Naive thymus-derived CD8-positive, alpha-beta T cell (primary cell): ENCODE data around the gene LYZL6. TPM values are rescaled to one million over a fixed set of nuclear protein-coding genes. Genes with fewer than 3 reads are reported as not detected.
"Not testable (repeated sequence)": the region's sequence is repeated elsewhere in the genome, so short reads cannot be mapped to it uniquely, and the experiment has no call there.

ENCODE experiments used
- ATAC-seq, 2 donors: fragments of 150-1000 bp; cut with Tn5 transposase in 1 of 2; sonication (Bioruptor Pico), chemical (Tn5 transposase) in 1 of 2; 1 replicate in 1 of 2; 2 replicates in 1 of 2; pipeline ENCODE4 v1.10.0; 2021; ENCODE audit warnings: mild to moderate bottlenecking in 2 of 2, moderate library complexity in 2 of 2
- POLR2A ChIA-PET: fragments of 350-600 bp; sonication (Branson Sonifier 250); formaldehyde crosslinking; loops from one replicate; lab custom pipeline; 2021; ENCODE audit warnings: antibody characterized with exemption; lab: Charles Lee
- DNase-seq, 10 donors: peaks; one replicate each; pipeline versions ENCODE4 v3.0.0 to v3.0.0-alpha.2; 2020 to 2022
- H3K27ac Mint-ChIP-seq, 10 donors: one replicate each; pipeline ENCODE4 v1.8.0; 2020 to 2022; ENCODE audit warnings: mild to moderate bottlenecking in 10 of 10, mixed read lengths in 10 of 10, moderate library complexity in 4 of 10, inconsistent platforms in 1 of 10
- H3K27me3 Mint-ChIP-seq, 5 donors: one replicate each; pipeline ENCODE4 v1.8.0; 2021 to 2022; ENCODE audit warnings: mixed read lengths in 5 of 5
- H3K36me3 Mint-ChIP-seq, 3 donors: one replicate each; pipeline ENCODE4 v1.8.0; 2020 to 2022; ENCODE audit warnings: mixed read lengths in 3 of 3, mild to moderate bottlenecking in 2 of 3, inconsistent platforms in 1 of 3
- H3K4me1 Mint-ChIP-seq, 4 donors: one replicate each; pipeline ENCODE4 v1.8.0; 2021 to 2022; ENCODE audit warnings: mixed read lengths in 4 of 4
- H3K4me3 Mint-ChIP-seq, 10 donors: one replicate each; pipeline ENCODE4 v1.8.0; 2020 to 2022; ENCODE audit warnings: mild to moderate bottlenecking in 10 of 10, mixed read lengths in 10 of 10, moderate library complexity in 6 of 10, inconsistent platforms in 1 of 10
- H3K9me3 Mint-ChIP-seq, 9 donors: one replicate each; pipeline ENCODE4 v1.8.0; 2020 to 2022; ENCODE audit warnings: mixed read lengths in 9 of 9, mild to moderate bottlenecking in 3 of 9, inconsistent platforms in 1 of 9, moderate library complexity in 1 of 9
- polyA plus RNA-seq, 3 donors: library from polyadenylated mRNA; unstranded; fragments of 300-500 nt; fragmentation: Illumina TruSeq; gene quantifications; one replicate each; pipeline ENCODE4 v1.2.3, GENCODE V29; 2021
- total RNA-seq, 8 experiments: library from RNA in 2 of 8; stranded (reverse) in 2 of 8; gene quantifications; one replicate each; pipeline ENCODE4 v1.2.3 and lab custom pipeline; 2021 to 2026

LYZL6 gene
- total and polyA plus RNA-seq, 5 experiments from 2014 or later: not detected

DNA sequence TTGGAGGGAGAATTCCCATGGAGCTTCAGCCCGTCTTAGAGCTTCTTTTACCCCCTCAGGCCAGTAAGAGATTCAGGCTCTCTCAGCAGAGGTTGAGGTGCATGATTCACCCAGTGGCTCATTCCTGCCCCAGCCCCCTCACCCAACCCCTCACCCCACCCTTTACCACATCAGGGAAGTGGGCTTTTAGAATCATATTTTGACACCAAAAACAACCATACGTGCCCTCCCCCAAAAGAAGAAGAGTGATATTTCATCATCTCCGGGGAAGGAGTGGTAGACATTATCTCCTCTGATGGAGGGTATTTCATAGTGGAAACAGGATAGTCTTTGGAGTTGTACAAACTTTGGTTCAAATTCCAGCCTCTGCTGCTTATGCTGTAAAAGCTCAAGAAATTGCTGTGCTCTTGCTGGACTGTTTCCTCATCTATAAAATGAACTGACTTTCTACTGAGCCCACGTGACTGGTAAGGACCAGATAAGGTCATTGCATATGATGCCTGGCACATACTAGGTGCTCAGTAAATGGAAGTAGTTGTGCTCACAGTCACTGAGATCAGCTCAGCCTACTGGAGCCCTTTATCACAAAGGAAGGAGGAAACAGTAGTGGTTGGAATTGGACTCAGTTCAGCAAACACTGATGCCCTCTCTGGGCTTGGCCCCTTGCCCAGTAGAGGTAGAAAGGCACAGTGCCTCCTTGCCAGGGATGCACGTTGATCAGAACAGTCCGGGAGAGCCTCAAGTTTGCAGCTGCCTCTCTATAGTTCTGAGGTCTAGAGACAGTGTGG is 45.0 kb downstream of the LYZL6 start:
- POLR2A ChIA-PET: interaction anchor here (0.8 to 2.3 kb wide), 4 partner anchors 19 to 32 kb away, joined by 3 to 15 read pairs (median 4); partner anchors contain the start of genes CCL5 and RDM1
- DNase-seq (peak in 3 of 10 donors; percentile 7 to 39 (median 11)), ATAC-seq (peak; percentile 54 to 57)
- Mint-ChIP-seq H3K4me3 (peak overlapping the region in 8 of 10 donors; percentile 30 to 71 (median 50)), H3K27ac (peak overlapping the region in 7 of 10 donors; percentile 23 to 92 (median 74)), H3K36me3 (no peaks in the 10 kb centered on the region), H3K27me3 (peaks cover 0 to 8% (median 0%) of the 10 kb centered on the region in 5 donors), H3K4me1 (peaks cover 20 to 80% (median 58%) of the 10 kb centered on the region in 4 donors), H3K9me3 (no peaks in the 10 kb centered on the region)

DNA sequence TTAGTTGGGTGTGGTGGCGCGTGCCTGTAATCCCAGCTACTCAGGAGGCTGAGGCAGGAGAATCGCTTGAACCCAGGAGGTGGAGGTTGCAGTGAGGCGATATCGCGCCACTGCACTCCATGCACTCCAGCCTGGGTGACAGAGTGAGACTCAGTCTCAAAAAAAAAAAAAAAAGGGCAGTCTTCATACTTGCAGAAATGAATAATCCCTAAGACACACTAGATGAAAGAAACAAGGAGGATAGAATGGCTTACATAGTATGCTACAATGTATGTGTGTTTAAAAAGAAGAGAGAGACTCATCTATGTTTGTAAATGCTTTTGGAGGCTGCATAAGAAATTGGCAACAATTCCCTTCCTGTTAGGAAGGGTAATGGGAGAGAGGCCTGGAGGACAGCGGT is 45.7 kb downstream of the LYZL6 start:
- peak overlapping the region in 6 of 10 donors; percentile 3 to 92 (median 48) for H3K27ac Mint-ChIP-seq
- H3K36me3 Mint-ChIP-seq, H3K27me3 Mint-ChIP-seq, ATAC-seq, DNase-seq, H3K9me3 Mint-ChIP-seq: not testable (repeated sequence)
- POLR2A ChIA-PET: interaction anchor here (0.8 to 2.3 kb wide), 3 partner anchors 18 to 33 kb away, joined by 3 to 15 read pairs (median 4); partner anchors contain the start of genes CCL5 and RDM1
- peaks cover 22 to 79% (median 61%) of the 10 kb centered on the region in 4 donors for H3K4me1 Mint-ChIP-seq
- peak overlapping the region in 8 of 10 donors; percentile 33 to 71 (median 55) for H3K4me3 Mint-ChIP-seq

DNA sequence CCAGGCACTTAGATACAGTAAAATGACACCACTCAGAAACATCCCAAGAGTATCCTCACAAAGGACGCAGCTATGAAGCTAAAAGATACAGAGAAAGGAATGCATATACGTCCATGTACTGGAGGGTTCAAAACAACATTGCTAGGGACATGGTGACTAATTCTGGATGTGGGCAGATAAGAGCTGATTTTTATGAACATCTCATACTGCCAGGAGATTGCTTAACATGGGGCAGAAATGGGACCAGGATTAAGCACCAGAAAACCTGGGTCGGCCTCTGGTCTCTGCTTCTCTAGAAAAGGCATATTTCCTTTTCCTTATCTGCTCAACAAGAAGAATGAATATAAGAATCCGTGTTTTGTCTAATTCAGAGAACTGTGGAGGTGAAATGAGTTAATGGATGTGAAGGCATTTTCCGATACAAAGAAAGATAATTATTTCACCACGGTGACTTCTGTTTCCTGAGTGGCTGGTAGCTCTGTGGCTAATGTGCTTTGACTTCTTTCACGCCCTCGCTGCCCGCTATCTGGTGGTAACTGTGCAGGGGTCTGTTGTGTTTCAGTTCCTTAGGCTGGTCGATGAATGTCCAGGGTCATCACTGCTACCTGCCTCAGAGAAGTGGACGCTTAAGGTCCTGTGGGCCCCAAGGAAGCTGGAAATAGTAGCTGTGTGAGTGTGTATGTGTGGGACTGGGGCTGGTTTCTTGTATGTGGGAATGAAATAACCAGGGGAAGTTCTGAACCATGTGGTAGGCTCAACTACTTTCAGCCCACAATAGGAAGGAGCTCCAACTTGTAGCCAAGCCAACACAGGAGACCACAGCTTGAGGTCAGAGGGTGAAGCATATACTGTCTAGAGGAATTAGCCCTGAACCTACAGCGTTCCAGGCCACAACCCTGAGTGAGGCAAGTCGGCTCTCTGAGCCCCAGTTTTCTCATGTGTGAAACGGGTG is 47.6 kb downstream of the LYZL6 start:
- Mint-ChIP-seq H3K36me3 (no peaks in the 10 kb centered on the region), H3K9me3 (no peaks in the 10 kb centered on the region), H3K4me1 (peaks cover 28 to 86% (median 71%) of the 10 kb centered on the region in 4 donors), H3K27ac (peak overlapping the region in 7 of 10 donors; percentile 47 to 92 (median 68)), H3K27me3 (peaks cover 0 to 8% (median 0%) of the 10 kb centered on the region in 5 donors), H3K4me3 (peak overlapping the region in 3 of 10 donors; percentile 50 to 83 (median 75))
- ATAC-seq: peak; percentile 23 to 37
- DNase-seq: peak in 1 of 10 donors; percentile 11
- POLR2A ChIA-PET: interaction anchor here (0.8 to 0.9 kb wide), 2 partner anchors 15 to 19 kb away, joined by 3 read pairs; partner anchors contain the start of gene CCL5

DNA sequence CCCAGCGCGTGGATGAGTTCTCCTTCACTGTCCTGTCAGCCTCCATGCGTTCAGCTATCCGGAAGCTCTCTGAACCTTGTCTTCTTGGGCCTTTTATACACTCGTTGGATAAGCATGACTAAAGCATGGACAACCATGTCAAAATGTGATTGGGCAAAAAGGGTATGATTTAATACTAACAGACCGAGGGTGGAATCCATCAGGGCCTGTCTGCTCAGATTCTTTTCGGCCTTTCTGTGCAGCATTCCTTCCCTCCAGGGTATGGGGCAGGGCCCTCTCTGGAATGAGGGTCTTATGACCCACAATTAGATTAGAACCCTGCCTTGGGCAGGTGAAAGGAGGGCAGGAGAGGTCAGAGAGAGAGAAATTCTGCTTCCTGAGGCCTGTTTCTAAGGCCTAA is 49.3 kb downstream of the LYZL6 start:
- Mint-ChIP-seq H3K27me3 (peaks cover 0 to 2% (median 0%) of the 10 kb centered on the region in 5 donors), H3K4me3 (no peak overlapping the region), H3K4me1 (peaks cover 22 to 85% (median 67%) of the 10 kb centered on the region in 4 donors), H3K9me3 (no peaks in the 10 kb centered on the region), H3K36me3 (no peaks in the 10 kb centered on the region), H3K27ac (peak overlapping the region in 3 of 10 donors; percentile 28 to 53 (median 49))
- DNase-seq (no peak), ATAC-seq (no peak)
- POLR2A ChIA-PET: interaction anchor here (0.7 to 1.0 kb wide), 2 partner anchors 14 to 19 kb away, joined by 4 to 8 read pairs; partner anchors contain the start of gene CCL5

DNA sequence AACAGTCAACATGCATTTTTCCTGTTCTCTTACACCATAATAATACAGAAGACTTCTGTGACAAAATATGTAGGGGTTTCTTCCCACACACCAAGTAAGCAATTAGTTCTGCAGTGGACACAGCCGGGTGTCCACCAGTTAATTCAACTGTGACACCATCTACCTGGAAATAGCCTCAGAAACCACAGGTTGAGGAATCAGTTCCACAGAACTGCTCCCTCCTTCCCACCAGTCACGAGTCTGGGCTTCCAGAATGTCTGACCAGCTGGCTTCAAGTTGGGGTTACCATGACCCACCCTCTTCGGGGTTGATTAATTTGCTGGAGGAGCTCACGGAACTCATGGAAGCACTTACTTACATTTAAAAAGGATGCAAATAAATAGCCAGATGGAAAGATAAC is 49.8 kb downstream of the LYZL6 start:
- DNase-seq: no peak

DNA sequence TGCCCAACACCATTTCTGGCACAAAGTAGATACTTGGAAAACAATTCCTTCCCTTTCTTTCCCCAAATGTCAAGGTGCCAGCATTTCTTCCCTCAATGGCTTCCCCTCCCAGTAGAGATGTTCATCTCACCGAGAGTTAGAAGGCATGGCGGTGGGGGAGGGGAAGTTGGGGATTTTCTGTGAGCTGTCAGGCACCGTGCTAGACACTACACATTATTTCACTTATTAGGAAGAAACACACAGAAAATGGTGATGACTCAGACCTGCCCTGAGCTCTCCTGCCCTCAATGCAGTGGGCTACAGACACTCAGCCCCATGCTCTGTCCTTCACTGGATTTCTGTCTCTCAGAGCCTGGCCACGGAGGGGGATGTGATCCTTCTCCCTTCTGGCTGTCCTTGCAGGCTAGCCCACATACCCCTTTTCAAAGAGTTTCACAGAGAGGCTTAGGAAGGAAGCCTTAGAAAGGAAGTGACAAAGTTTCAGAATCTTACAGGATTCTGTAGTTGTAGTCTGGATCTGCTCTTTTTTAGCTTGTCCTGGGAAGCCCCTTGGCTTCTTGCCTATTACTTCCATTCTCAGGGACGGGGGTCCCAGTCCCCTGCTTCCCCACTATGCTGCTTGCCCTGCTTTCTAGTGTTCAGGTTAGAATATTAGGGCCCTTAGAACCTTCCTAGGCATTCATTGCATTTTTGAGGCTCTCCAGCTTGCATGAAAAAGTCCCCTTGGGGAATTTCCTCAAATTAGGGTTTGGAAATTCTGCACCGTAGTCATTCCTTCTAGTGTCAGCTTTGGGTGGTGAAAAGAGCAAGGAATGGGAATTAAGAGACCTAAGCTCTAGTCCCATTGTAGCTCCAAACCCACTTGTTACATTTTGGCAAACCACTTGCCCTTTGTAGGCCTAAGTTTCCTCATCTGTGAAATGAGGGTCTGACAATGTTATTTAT is 51.1 kb downstream of the LYZL6 start:
- H3K4me3 Mint-ChIP-seq: peak overlapping the region in 1 of 10 donors; percentile 38
- H3K27me3 Mint-ChIP-seq: peaks cover 0 to 2% (median 0%) of the 10 kb centered on the region in 5 donors
- H3K27ac Mint-ChIP-seq: peak overlapping the region in 7 of 10 donors; percentile 16 to 85 (median 66)
- peaks cover 17 to 76% (median 59%) of the 10 kb centered on the region in 4 donors for H3K4me1 Mint-ChIP-seq
- POLR2A ChIA-PET: interaction anchor here (0.7 to 4.0 kb wide), 2 partner anchors 14 to 20 kb away, joined by 3 to 43 read pairs; partner anchors contain the start of gene CCL5
- ATAC-seq (no peak), DNase-seq (peak in 1 of 10 donors; percentile 24)
- no peaks in the 10 kb centered on the region for H3K9me3 Mint-ChIP-seq
- no peaks in the 10 kb centered on the region for H3K36me3 Mint-ChIP-seq

More for the DNA sequence above, 49.8 kb downstream of the LYZL6 start:
- H3K36me3 Mint-ChIP-seq: no peaks in the 10 kb centered on the region
- POLR2A ChIA-PET: interaction anchor here (1.0 kb wide), 1 partner anchor 14 kb away, joined by 4 read pairs; the partner anchor contains the start of gene CCL5
- H3K9me3 Mint-ChIP-seq: no peaks in the 10 kb centered on the region
- peaks cover 20 to 85% (median 66%) of the 10 kb centered on the region in 4 donors for H3K4me1 Mint-ChIP-seq
- H3K27me3 Mint-ChIP-seq: peaks cover 0 to 2% (median 0%) of the 10 kb centered on the region in 5 donors
- no peak overlapping the region for H3K4me3 Mint-ChIP-seq
- H3K27ac Mint-ChIP-seq: peak overlapping the region in 3 of 10 donors; percentile 28 to 62 (median 49)
- ATAC-seq: no peak

DNA sequence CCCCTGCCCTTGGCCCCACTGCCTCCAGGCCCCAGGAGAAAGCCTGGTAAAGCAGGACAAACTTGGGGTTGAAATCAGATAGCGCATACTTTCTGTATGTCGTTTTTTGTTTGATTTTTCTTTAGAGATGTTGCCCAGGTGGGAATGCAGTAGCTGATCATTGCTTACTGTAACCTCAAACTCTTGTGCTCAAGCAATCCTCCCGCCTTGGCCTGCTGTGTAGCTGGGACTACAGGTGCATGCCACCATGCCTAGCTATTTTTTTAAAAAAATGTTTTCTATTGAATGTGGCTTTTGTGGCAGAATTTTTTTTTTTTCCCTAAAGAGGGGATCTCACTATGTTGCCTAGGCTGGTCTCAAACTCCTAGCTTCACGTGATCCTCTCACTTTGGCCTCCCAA is 52.2 kb downstream of the LYZL6 start:
- Mint-ChIP-seq H3K4me1 (peaks cover 17 to 70% (median 57%) of the 10 kb centered on the region in 4 donors), H3K27ac (peak overlapping the region; percentile 20 to 86 (median 76)), H3K9me3 (no peaks in the 10 kb centered on the region), H3K27me3 (peaks cover 0 to 2% (median 0%) of the 10 kb centered on the region in 5 donors), H3K4me3 (peak overlapping the region in 6 of 10 donors; percentile 18 to 76 (median 32)), H3K36me3 (no peaks in the 10 kb centered on the region)
- ATAC-seq: peak in 1 of 2 donors; percentile 52
- no peak for DNase-seq
- POLR2A ChIA-PET: interaction anchor here (4.0 kb wide), 1 partner anchor 13 kb away, joined by 43 read pairs; the partner anchor contains the start of gene CCL5

DNA sequence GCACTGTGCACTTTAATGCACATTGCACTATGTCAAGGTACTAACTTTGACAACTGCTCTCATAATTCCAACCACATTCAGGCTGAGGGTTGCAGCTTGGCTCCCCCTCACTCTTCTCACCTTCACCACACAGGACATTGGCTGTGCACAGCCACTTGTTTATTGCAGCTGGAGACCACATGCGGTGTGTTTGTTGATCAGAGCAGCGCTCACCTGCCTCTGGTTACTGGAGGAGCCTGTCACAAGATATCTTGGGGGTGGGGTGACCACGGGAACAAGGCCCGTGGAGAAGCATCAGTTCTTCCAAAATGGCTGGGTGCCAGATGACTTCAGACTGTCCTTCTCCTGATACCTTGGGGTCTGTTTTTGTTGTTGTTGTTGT is 52.7 kb downstream of the LYZL6 start:
- peaks cover 0 to 2% (median 0%) of the 10 kb centered on the region in 5 donors for H3K27me3 Mint-ChIP-seq
- H3K9me3 Mint-ChIP-seq: no peaks in the 10 kb centered on the region
- peak overlapping the region; percentile 20 to 86 (median 76) for H3K27ac Mint-ChIP-seq
- ATAC-seq (peak; percentile 67 to 73), DNase-seq (peak in 6 of 10 donors; percentile 23 to 64 (median 40))
- peak overlapping the region in 7 of 10 donors; percentile 18 to 76 (median 45) for H3K4me3 Mint-ChIP-seq
- POLR2A ChIA-PET: interaction anchor here (0.6 to 4.0 kb wide), 2 partner anchors 13 to 65 kb away, joined by 5 to 43 read pairs; partner anchors contain the start of gene CCL5
- H3K4me1 Mint-ChIP-seq: peaks cover 15 to 65% (median 52%) of the 10 kb centered on the region in 4 donors
- H3K36me3 Mint-ChIP-seq: no peaks in the 10 kb centered on the region

DNA sequence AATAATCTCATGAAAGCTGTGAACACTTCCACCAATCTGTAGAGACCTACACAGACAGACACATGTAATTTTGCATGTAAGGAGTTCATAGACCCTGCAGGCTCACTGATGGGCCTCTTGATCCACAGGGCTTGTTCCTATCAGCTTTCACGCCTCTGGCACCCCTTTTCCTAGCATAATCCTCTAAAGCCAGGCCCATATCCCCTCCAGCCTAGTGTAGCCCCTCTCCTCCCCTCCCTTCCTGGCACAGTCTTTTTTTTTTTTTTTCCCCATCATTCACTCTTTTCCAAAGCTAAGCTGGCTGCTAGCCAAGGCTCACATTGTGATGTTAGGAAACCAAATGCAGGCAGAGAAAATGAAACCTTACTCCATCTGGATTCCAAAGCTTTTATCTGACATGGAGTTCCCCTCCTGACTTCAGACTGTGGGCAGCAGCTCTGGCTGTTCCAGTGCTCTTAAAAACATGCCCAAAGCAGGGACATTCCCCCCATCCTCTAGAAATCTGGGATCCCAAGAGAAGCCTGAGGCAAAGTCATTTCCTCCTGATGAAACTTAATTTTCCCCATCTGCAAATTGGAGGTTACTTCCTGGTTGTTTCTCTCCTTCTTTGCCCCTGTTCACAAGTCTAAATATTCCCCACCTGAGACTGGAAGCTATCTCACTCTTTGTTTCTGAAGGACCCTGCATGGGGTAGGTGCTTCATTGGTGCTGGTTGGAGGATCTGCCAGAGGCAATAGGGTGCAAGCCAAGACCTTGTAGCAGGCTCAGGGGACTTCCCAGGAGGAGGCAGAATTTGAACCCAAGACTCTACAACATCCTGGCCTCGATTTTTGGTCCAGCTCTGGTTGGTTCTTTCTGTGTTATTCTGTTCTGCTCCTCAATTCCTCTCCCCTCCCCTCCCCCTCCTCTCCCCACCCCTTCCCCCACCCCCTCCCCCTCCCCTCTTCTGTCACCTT is 53.4 kb downstream of the LYZL6 start:
- H3K9me3 Mint-ChIP-seq: no peaks in the 10 kb centered on the region
- H3K36me3 Mint-ChIP-seq: no peaks in the 10 kb centered on the region
- peak overlapping the region; percentile 20 to 94 (median 65) for H3K27ac Mint-ChIP-seq
- DNase-seq: no peak
- peaks cover 0 to 2% (median 0%) of the 10 kb centered on the region in 5 donors for H3K27me3 Mint-ChIP-seq
- H3K4me1 Mint-ChIP-seq: peaks cover 15 to 58% (median 45%) of the 10 kb centered on the region in 4 donors
- ATAC-seq: peak in 1 of 2 donors; percentile 26
- POLR2A ChIA-PET: interaction anchor here (0.6 to 4.0 kb wide), 4 partner anchors 12 to 312 kb away, joined by 3 to 43 read pairs (median 4); partner anchors contain the start of genes CCL5 and PEX12
- H3K4me3 Mint-ChIP-seq: peak overlapping the region in 6 of 10 donors; percentile 18 to 76 (median 44)
